CMK (cell line): ENCODE results near the gene ADGRG3.

Experiments used
- DNase-seq: peaks from one replicate; pipeline ENCODE4 v3.0.0-alpha.2; 2010; ENCODE audit warnings: low read depth

Gene ADGRG3

GRCh38 chr16:57630931-57631845 lies 36.9 kb upstream of the ADGRG3 start:
- DNase-seq, result no peak

- DNase-seq, result no peak
Observed at GRCh38 chr16:57632568-57632967, 35.5 kb upstream of the ADGRG3 start.

- DNase-seq, result no peak
Observed at GRCh38 chr16:57633383-57634064, 34.6 kb upstream of the ADGRG3 start.

- no peak for DNase-seq
Observed at GRCh38 chr16:57634171-57634570, 33.9 kb upstream of the ADGRG3 start.

- no peak for DNase-seq
Observed at GRCh38 chr16:57635266-57636097, 32.6 kb upstream of the ADGRG3 start.

- no peak for DNase-seq
Observed at GRCh38 chr16:57636184-57636583, 31.9 kb upstream of the ADGRG3 start.

- no peak for DNase-seq
Observed at GRCh38 chr16:57637020-57637419, 31.1 kb upstream of the ADGRG3 start.

GRCh38 chr16:57637424-57637823 lies 30.7 kb upstream of the ADGRG3 start:
- DNase-seq, result no peak

GRCh38 chr16:57637965-57638364 lies 30.1 kb upstream of the ADGRG3 start:
- DNase-seq, result no peak

- no peak for DNase-seq
Observed at GRCh38 chr16:57638381-57638780, 29.7 kb upstream of the ADGRG3 start.

GRCh38 chr16:57639172-57639887 lies 28.8 kb upstream of the ADGRG3 start:
- DNase-seq, result no peak

GRCh38 chr16:57640185-57640584 lies 27.9 kb upstream of the ADGRG3 start:
- no peak for DNase-seq

- peak; percentile 56 for DNase-seq
Observed at GRCh38 chr16:57640612-57641011, 27.5 kb upstream of the ADGRG3 start.

GRCh38 chr16:57642160-57643135 lies 25.7 kb upstream of the ADGRG3 start:
- no peak for DNase-seq

- DNase-seq, result no peak
Observed at GRCh38 chr16:57643147-57643874, 24.8 kb upstream of the ADGRG3 start.

GRCh38 chr16:57643910-57644309 lies 24.2 kb upstream of the ADGRG3 start:
- DNase-seq, result no peak

GRCh38 chr16:57644383-57645014 lies 23.6 kb upstream of the ADGRG3 start:
- DNase-seq, result no peak

GRCh38 chr16:57645169-57645568 lies 22.9 kb upstream of the ADGRG3 start:
- no peak for DNase-seq

- no peak for DNase-seq
Observed at GRCh38 chr16:57645691-57646387, 22.3 kb upstream of the ADGRG3 start.
